HL-60 (cell line): ENCODE data around the gene CACNA1C.

ENCODE experiments used
- DNase-seq, 2 experiments: peaks; one replicate each; pipeline ENCODE4 v3.0.0-alpha.2; 2010 to 2020; ENCODE audit warnings: low read depth in 1 of 2, low spot score in 1 of 2
- H3K27ac ChIP-seq: fragments of 250-450 bp; sonication (Bioruptor Pico); replicated peaks from 2 replicates; pipeline ENCODE4 v1.5.1; 2020; ENCODE audit warnings: mild to moderate bottlenecking, moderate library complexity
- H3K27me3 ChIP-seq: fragments of 250-450 bp; sonication (Bioruptor Pico); 2 replicates; pipeline ENCODE4 v1.5.1; 2021; ENCODE audit warnings: mild to moderate bottlenecking, moderate library complexity; ENCODE audit not compliant: insufficient read depth, poor library complexity, severe bottlenecking
- H3K4me3 ChIP-seq: replicated peaks from 2 replicates; pipeline ENCODE4 v1.5.1; 2011; ENCODE audit warnings: mild to moderate bottlenecking, control low read depth, low read length; ENCODE audit not compliant: insufficient read depth
- GABPA ChIP-seq: IDR thresholded peaks from 2 replicates; pipeline ENCODE4 v1.6.1; 2012; ENCODE audit warnings: low read depth
- POLR2AphosphoS5 ChIP-seq: IDR thresholded peaks from 2 replicates; pipeline ENCODE4 v1.6.1; 2012; ENCODE audit warnings: low read depth
- SPI1 ChIP-seq: IDR thresholded peaks from 2 replicates; pipeline ENCODE4 v1.6.1; 2012; ENCODE audit warnings: low read depth, mild to moderate bottlenecking, borderline replicate concordance
- TF ChIP-seq, protein P1 (sequence below): IDR thresholded peaks from 2 replicates; pipeline ENCODE4 v1.6.1; 2012; ENCODE audit warnings: low read depth; ENCODE audit not compliant: insufficient replicate concordance
- TF ChIP-seq, protein P2 (sequence below): IDR thresholded peaks from one replicate; pipeline ENCODE4 v1.5.1; 2011; ENCODE audit warnings: low read length, control low read depth, inconsistent platforms; ENCODE audit not compliant: insufficient read depth

The CACNA1C gene

DNA sequence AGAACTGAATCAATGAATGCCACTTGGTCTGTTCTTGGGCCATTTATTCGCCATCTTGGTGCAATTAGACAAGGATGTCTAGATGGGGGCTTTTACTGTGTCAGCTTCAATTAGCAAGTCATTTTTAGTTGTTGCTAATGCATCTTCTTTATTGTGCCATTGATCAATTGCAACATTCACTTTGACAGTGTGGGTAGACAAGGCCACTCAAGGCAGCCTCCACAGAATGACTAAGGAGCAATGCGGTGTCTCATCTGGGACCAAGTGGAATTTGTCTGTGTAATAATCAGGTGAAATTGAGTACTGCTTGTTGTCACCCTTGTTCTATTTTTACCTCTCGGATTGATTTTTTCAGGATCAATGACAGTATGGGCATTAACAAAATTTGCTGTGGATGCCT lies 275.9 kb downstream of the CACNA1C start:
- no peak for DNase-seq
- H3K4me3 ChIP-seq = no peak overlapping the region
- TF ChIP-seq SPI1 (no peak), POLR2AphosphoS5 (no peak), GABPA (no peak)
- TF ChIP-seq, protein P1, sequence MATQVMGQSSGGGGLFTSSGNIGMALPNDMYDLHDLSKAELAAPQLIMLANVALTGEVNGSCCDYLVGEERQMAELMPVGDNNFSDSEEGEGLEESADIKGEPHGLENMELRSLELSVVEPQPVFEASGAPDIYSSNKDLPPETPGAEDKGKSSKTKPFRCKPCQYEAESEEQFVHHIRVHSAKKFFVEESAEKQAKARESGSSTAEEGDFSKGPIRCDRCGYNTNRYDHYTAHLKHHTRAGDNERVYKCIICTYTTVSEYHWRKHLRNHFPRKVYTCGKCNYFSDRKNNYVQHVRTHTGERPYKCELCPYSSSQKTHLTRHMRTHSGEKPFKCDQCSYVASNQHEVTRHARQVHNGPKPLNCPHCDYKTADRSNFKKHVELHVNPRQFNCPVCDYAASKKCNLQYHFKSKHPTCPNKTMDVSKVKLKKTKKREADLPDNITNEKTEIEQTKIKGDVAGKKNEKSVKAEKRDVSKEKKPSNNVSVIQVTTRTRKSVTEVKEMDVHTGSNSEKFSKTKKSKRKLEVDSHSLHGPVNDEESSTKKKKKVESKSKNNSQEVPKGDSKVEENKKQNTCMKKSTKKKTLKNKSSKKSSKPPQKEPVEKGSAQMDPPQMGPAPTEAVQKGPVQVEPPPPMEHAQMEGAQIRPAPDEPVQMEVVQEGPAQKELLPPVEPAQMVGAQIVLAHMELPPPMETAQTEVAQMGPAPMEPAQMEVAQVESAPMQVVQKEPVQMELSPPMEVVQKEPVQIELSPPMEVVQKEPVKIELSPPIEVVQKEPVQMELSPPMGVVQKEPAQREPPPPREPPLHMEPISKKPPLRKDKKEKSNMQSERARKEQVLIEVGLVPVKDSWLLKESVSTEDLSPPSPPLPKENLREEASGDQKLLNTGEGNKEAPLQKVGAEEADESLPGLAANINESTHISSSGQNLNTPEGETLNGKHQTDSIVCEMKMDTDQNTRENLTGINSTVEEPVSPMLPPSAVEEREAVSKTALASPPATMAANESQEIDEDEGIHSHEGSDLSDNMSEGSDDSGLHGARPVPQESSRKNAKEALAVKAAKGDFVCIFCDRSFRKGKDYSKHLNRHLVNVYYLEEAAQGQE = no peak
- TF ChIP-seq, protein P2, sequence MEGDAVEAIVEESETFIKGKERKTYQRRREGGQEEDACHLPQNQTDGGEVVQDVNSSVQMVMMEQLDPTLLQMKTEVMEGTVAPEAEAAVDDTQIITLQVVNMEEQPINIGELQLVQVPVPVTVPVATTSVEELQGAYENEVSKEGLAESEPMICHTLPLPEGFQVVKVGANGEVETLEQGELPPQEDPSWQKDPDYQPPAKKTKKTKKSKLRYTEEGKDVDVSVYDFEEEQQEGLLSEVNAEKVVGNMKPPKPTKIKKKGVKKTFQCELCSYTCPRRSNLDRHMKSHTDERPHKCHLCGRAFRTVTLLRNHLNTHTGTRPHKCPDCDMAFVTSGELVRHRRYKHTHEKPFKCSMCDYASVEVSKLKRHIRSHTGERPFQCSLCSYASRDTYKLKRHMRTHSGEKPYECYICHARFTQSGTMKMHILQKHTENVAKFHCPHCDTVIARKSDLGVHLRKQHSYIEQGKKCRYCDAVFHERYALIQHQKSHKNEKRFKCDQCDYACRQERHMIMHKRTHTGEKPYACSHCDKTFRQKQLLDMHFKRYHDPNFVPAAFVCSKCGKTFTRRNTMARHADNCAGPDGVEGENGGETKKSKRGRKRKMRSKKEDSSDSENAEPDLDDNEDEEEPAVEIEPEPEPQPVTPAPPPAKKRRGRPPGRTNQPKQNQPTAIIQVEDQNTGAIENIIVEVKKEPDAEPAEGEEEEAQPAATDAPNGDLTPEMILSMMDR = no peak
- no peak overlapping the region for H3K27ac ChIP-seq
- no peaks in the 10 kb centered on the region for H3K27me3 ChIP-seq

DNA sequence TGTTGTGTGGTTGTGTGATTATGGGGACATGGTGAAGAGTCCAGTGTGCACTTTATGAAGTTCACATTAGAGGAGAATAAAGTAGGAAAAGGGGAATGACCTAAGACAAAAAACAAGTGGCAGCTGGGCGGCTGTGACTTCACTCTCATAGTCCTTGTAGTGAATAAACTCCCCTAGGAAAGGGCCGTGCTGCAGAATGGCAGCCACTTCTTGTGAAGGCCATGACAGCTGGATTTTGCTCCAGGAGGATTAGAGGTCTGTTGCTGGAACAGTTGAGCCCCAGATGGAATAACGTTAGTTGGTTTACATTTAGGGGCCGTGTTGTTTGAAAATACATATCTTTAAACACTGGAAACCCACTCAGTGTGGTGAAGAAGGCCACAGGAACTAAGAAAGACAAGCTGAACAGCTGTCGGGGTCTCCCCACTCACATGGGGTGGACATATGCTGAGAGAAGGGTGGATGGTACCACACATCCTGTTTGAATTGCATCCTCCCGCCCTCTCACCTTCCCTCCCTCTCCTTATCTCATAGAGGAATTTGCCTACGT lies 276.9 kb downstream of the CACNA1C start:
- no peaks in the 10 kb centered on the region for H3K27me3 ChIP-seq
- TF ChIP-seq, protein P2 = no peak
- TF ChIP-seq POLR2AphosphoS5 = no peak
- no peak for TF ChIP-seq SPI1
- TF ChIP-seq GABPA = no peak
- no peak overlapping the region for H3K27ac ChIP-seq
- no peak overlapping the region for H3K4me3 ChIP-seq
- DNase-seq = no peak

DNA sequence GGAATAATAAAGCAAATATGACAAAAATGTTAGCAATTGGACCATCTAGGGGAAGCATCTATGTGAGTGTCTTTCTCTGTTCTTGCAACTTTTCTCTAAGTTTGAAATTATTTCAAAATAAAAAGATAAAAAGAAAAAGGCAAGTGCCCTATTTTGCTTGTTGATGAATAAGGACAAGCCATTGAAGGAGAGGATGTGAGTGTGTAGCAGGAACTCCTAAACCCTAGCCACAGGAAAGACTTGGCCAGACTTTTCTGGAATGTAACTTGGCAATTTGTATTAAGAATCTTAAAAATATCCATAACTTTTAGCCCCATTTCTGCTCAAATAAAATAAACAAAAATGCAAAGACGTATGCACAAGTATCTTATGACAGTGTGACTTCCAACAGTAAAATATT lies 279.4 kb downstream of the CACNA1C start:
- no peak for DNase-seq
- Histone ChIP-seq H3K27me3 (no peaks in the 10 kb centered on the region), H3K27ac (no peak overlapping the region), H3K4me3 (no peak overlapping the region)
- TF ChIP-seq POLR2AphosphoS5 = no peak
- no peak for TF ChIP-seq GABPA
- TF ChIP-seq, protein P2 = no peak
- no peak for TF ChIP-seq SPI1
- TF ChIP-seq, protein P1 = no peak

DNA sequence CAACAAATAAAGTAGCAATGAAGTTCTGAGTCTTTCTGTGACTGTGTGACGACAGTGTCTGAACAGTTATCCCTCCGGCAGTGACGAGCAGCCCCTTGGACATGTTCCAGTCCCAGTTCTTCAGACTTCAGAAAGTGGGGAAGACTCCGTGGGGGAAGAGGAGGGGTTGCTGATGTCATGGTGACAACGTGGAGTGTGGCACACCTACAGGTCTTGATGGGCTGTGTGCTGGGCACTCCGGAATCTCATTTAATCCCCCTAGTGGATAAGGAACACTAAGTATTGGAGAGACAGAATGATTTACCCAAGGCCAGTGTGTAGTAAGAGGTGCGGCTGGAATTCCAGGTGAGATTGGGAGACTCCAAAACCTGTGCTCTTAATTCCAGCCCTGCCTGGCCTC lies 280.2 kb downstream of the CACNA1C start:
- DNase-seq = no peak
- H3K27ac ChIP-seq = no peak overlapping the region
- TF ChIP-seq, protein P1 = no peak
- TF ChIP-seq, protein P2 = no peak
- no peak for TF ChIP-seq POLR2AphosphoS5
- H3K4me3 ChIP-seq = no peak overlapping the region
- H3K27me3 ChIP-seq = no peaks in the 10 kb centered on the region
